Ectodermal cell (in vitro differentiated cells): Measurements from ENCODE around the gene SPOCK1.

ENCODE experiments used
- H3K27ac ChIP-seq: 2 replicates; pipeline ENCODE4 v1.7.0; 2013; ENCODE audit warnings: mild to moderate bottlenecking, low read depth, low read length; ENCODE audit not compliant: insufficient read depth, poor library complexity, severe bottlenecking
- H3K27me3 ChIP-seq: 2 replicates; pipeline ENCODE4 v1.7.0; 2013; ENCODE audit warnings: mild to moderate bottlenecking, low read length; ENCODE audit not compliant: insufficient read depth, control insufficient read depth, poor library complexity, severe bottlenecking
- H3K36me3 ChIP-seq: one replicate; pipeline ENCODE4 v1.7.0; 2013; ENCODE audit warnings: low read length; ENCODE audit not compliant: control insufficient read depth, insufficient read depth
- H3K4me1 ChIP-seq: one replicate; pipeline ENCODE4 v1.7.0; 2013; ENCODE audit warnings: low read length; ENCODE audit not compliant: control insufficient read depth, insufficient read depth
- H3K4me3 ChIP-seq: 2 replicates; pipeline ENCODE4 v1.7.0; 2013; ENCODE audit warnings: low read depth, low read length, control low read depth; ENCODE audit not compliant: insufficient read depth
- H3K9me3 ChIP-seq: 2 replicates; pipeline ENCODE4 v1.7.0; 2013; ENCODE audit warnings: mild to moderate bottlenecking, low read length, moderate library complexity; ENCODE audit not compliant: control insufficient read depth
- WGBS, 2 experiments: methylation state at CpG; one replicate each; pipeline ENCODE4 v1.1.7; 2013; ENCODE audit warnings: missing lambda C conversion rate in 2 of 2; 5-methylcytosine and 5-hydroxymethylcytosine counted together

The SPOCK1 gene

GRCh38 chr5:137291436-137291835 lies 207.7 kb downstream of the SPOCK1 start:
- peaks cover 8% of the 10 kb centered on the region for H3K4me1 ChIP-seq
- no peak overlapping the region for H3K27ac ChIP-seq
- no peaks in the 10 kb centered on the region for H3K36me3 ChIP-seq
- no peaks in the 10 kb centered on the region for H3K9me3 ChIP-seq
- H3K27me3 ChIP-seq = no peaks in the 10 kb centered on the region
- H3K4me3 ChIP-seq = no peak overlapping the region
- 49 to 85% methylated on average over 1 to 2 of the region's 2 CpGs for WGBS, 2 experiments

- no peak overlapping the region for H3K27ac ChIP-seq
- no peak overlapping the region for H3K4me3 ChIP-seq
- H3K4me1 ChIP-seq = peaks cover 4% of the 10 kb centered on the region
- WGBS, 2 experiments = 81 to 87% methylated on average over 1 of the region's 1 CpG
- no peaks in the 10 kb centered on the region for H3K9me3 ChIP-seq
- H3K36me3 ChIP-seq = no peaks in the 10 kb centered on the region
- no peaks in the 10 kb centered on the region for H3K27me3 ChIP-seq
Observed at GRCh38 chr5:137291031-137291430, 208.1 kb downstream of the SPOCK1 start.

GRCh38 chr5:137290373-137290772 lies 208.8 kb downstream of the SPOCK1 start:
- Histone ChIP-seq H3K4me3 (no peak overlapping the region), H3K36me3 (no peaks in the 10 kb centered on the region), H3K9me3 (no peaks in the 10 kb centered on the region), H3K27me3 (no peaks in the 10 kb centered on the region), H3K4me1 (no peaks in the 10 kb centered on the region), H3K27ac (no peak overlapping the region)
- WGBS, 2 experiments = 91 to 94% methylated on average over 3 of the region's 3 CpGs

- WGBS, 2 experiments = 93 to 95% methylated on average over 1 of the region's 1 CpG
- H3K4me1 ChIP-seq = no peaks in the 10 kb centered on the region
- no peaks in the 10 kb centered on the region for H3K36me3 ChIP-seq
- H3K27ac ChIP-seq = no peak overlapping the region
- no peaks in the 10 kb centered on the region for H3K27me3 ChIP-seq
- H3K9me3 ChIP-seq = no peaks in the 10 kb centered on the region
- H3K4me3 ChIP-seq = no peak overlapping the region
Observed at GRCh38 chr5:137289856-137290255, 209.3 kb downstream of the SPOCK1 start.

GRCh38 chr5:137287569-137287968 lies 211.6 kb downstream of the SPOCK1 start:
- Histone ChIP-seq H3K4me1 (no peaks in the 10 kb centered on the region), H3K27me3 (no peaks in the 10 kb centered on the region), H3K9me3 (no peaks in the 10 kb centered on the region), H3K27ac (no peak overlapping the region), H3K4me3 (no peak overlapping the region), H3K36me3 (no peaks in the 10 kb centered on the region)
- 94 to 95% methylated on average over 2 of the region's 2 CpGs for WGBS, 2 experiments

GRCh38 chr5:137286025-137286610 lies 213.0 kb downstream of the SPOCK1 start:
- Histone ChIP-seq H3K36me3 (no peaks in the 10 kb centered on the region), H3K9me3 (no peaks in the 10 kb centered on the region), H3K4me3 (no peak overlapping the region), H3K4me1 (no peaks in the 10 kb centered on the region), H3K27me3 (no peaks in the 10 kb centered on the region), H3K27ac (no peak overlapping the region)
- WGBS, 2 experiments = 95 to 96% methylated on average over 4 of the region's 4 CpGs

GRCh38 chr5:137283801-137284200 lies 215.3 kb downstream of the SPOCK1 start:
- Histone ChIP-seq H3K4me3 (no peak overlapping the region), H3K9me3 (no peaks in the 10 kb centered on the region), H3K27me3 (no peaks in the 10 kb centered on the region), H3K4me1 (peaks cover 4% of the 10 kb centered on the region), H3K36me3 (no peaks in the 10 kb centered on the region), H3K27ac (no peak overlapping the region)
- WGBS, 2 experiments = 96 to 97% methylated on average over 2 of the region's 2 CpGs

- Histone ChIP-seq H3K9me3 (no peaks in the 10 kb centered on the region), H3K27ac (no peak overlapping the region), H3K4me1 (peaks cover 4% of the 10 kb centered on the region), H3K4me3 (no peak overlapping the region), H3K27me3 (no peaks in the 10 kb centered on the region), H3K36me3 (no peaks in the 10 kb centered on the region)
- WGBS, 2 experiments = 88 to 94% methylated on average over 5 of the region's 5 CpGs
Observed at GRCh38 chr5:137282216-137282615, 216.9 kb downstream of the SPOCK1 start.

- Histone ChIP-seq H3K9me3 (no peaks in the 10 kb centered on the region), H3K27ac (no peak overlapping the region)
- WGBS, 2 experiments = 100% methylated on average over 1 of the region's 1 CpG
Observed at GRCh38 chr5:137281201-137281600, 217.9 kb downstream of the SPOCK1 start.

GRCh38 chr5:137280656-137281055 lies 218.5 kb downstream of the SPOCK1 start:
- Histone ChIP-seq H3K9me3 (no peaks in the 10 kb centered on the region), H3K4me1 (peaks cover 4% of the 10 kb centered on the region), H3K4me3 (no peak overlapping the region), H3K36me3 (no peaks in the 10 kb centered on the region), H3K27ac (no peak overlapping the region), H3K27me3 (no peaks in the 10 kb centered on the region)
- WGBS, 2 experiments = 79 to 90% methylated on average over 3 of the region's 3 CpGs

More at GRCh38 chr5:137281201-137281600, 217.9 kb downstream of the SPOCK1 start:
- no peaks in the 10 kb centered on the region for H3K36me3 ChIP-seq
- H3K27me3 ChIP-seq = no peaks in the 10 kb centered on the region
- peaks cover 4% of the 10 kb centered on the region for H3K4me1 ChIP-seq
- H3K4me3 ChIP-seq = no peak overlapping the region
